Skeletal muscle tissue (tissue), 5 donors: ENCODE results near the gene ARHGEF38. TPM values are rescaled to one million over a fixed set of nuclear protein-coding genes. Genes with fewer than 3 reads are reported as not detected.
"Not testable (repeated sequence)": the region's sequence is repeated elsewhere in the genome, so short reads cannot be mapped to it uniquely, and the experiment has no call there.

Source experiments
- H3K27ac ChIP-seq: one replicate; pipeline ENCODE4 v1.7.0; 2013; ENCODE audit warnings: mild to moderate bottlenecking, low read depth, low read length, inconsistent platforms
- H3K27me3 ChIP-seq, 3 donors: one replicate each; pipeline ENCODE4 v1.7.0; 2013; ENCODE audit warnings: low read length in 3 of 3; ENCODE audit not compliant: control insufficient read depth in 3 of 3, insufficient read depth in 3 of 3
- H3K36me3 ChIP-seq, 3 donors: one replicate each; pipeline ENCODE4 v1.7.0; 2013; ENCODE audit warnings: low read length in 3 of 3; ENCODE audit not compliant: control insufficient read depth in 3 of 3, insufficient read depth in 3 of 3
- H3K4me1 ChIP-seq, 3 donors: one replicate each; pipeline ENCODE4 v1.7.0; 2013; ENCODE audit warnings: low read length in 3 of 3, mild to moderate bottlenecking in 3 of 3; ENCODE audit not compliant: control insufficient read depth in 3 of 3, insufficient read depth in 3 of 3
- H3K4me3 ChIP-seq, 3 donors: one replicate each; pipeline ENCODE4 v1.7.0; 2013; ENCODE audit warnings: low read length in 3 of 3
- H3K9ac ChIP-seq, 3 donors: one replicate each; pipeline ENCODE4 v1.7.0; 2013; ENCODE audit warnings: low read length in 3 of 3, mild to moderate bottlenecking in 3 of 3, moderate library complexity in 2 of 3, low read depth in 1 of 3
- H3K9me3 ChIP-seq, 3 donors: one replicate each; pipeline ENCODE4 v1.7.0; 2013; ENCODE audit warnings: low read length in 3 of 3; ENCODE audit not compliant: control insufficient read depth in 3 of 3
- small RNA-seq: library from RNA; depleted of rRNA; stranded (forward); fragments of <200 nt; gene quantifications from one replicate; pipeline ENCODE3, GENCODE V24; 2014
- total RNA-seq: library from RNA; depleted of rRNA; stranded (reverse); fragments of >200 nt; gene quantifications from one replicate; pipeline ENCODE4 v1.2.3, GENCODE V29; 2014
- donor health status: Osteomylitis.

ARHGEF38 gene
- total RNA-seq, 1 donor from 2014 or later: not detected

DNA sequence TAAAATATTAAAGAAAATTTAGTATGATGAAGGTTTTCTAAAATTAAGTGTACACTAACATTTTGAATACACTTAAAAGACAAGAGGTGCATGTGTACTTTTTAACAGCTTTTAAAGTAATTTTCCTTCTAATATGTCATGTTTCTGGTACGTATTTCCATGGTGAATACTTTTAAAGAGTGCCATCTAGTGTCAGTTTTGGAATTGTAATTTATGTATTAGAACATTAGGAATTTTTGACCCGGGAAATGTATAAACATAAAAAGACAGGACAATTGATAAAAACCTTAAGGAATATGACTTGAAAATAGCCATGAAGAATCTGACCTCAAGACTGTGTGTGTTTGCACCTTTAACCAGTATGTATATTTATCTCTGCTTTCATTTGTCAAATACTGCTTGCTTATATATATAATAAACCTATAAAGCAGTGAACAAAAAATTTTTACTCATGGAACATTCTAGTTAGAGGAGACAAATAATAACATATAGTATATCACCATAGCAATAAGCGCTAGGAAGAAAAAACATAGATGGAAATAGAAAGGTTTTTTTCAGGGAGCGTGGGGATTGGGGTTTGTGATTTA lies 163.4 kb downstream of the ARHGEF38 start:
- no peak overlapping the region for H3K9ac ChIP-seq
- no peak overlapping the region for H3K4me3 ChIP-seq

DNA sequence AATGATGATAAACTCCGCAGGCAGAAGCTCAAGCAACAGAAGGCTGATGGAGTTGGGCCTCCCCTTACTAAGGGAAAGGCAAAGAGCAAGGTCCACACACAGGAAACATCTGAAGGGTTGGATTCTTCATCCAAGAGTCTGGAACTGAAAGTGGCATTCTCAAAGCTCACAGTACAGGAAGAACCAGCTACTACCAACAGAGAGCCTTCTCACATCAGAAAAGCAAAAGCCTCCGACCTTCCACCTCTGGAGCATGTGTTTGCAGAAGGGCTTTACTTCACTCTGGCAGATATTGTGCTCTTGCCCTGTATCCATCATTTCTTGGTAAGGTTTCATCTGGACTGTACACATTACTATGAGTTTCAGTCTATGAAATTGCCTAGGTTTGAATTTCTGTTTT lies 166.8 kb downstream of the ARHGEF38 start:
- no peak overlapping the region for H3K4me3 ChIP-seq
- H3K9ac ChIP-seq: no peak overlapping the region
- H3K9me3 ChIP-seq: no peaks in the 10 kb centered on the region
- no peak overlapping the region for H3K27ac ChIP-seq
- H3K4me1 ChIP-seq: no peaks in the 10 kb centered on the region
- no peaks in the 10 kb centered on the region for H3K27me3 ChIP-seq
- peaks cover 0 to 3% (median 2%) of the 10 kb centered on the region in 3 donors for H3K36me3 ChIP-seq

More for the DNA sequence above, 163.4 kb downstream of the ARHGEF38 start:
- Histone ChIP-seq H3K4me1 (no peaks in the 10 kb centered on the region), H3K9me3 (no peaks in the 10 kb centered on the region), H3K36me3 (peaks cover 0 to 3% (median 2%) of the 10 kb centered on the region in 3 donors), H3K27me3 (no peaks in the 10 kb centered on the region), H3K27ac (no peak overlapping the region)

- Histone ChIP-seq H3K9ac (no peak overlapping the region), H3K9me3 (no peaks in the 10 kb centered on the region), H3K27ac (no peak overlapping the region), H3K4me3 (no peak overlapping the region), H3K27me3 (no peaks in the 10 kb centered on the region), H3K4me1 (no peaks in the 10 kb centered on the region), H3K36me3 (peaks cover 0 to 2% (median 0%) of the 10 kb centered on the region in 3 donors)
Measured at GRCh38 chr4:105725623-105726022, 173.2 kb downstream of the ARHGEF38 start.

DNA sequence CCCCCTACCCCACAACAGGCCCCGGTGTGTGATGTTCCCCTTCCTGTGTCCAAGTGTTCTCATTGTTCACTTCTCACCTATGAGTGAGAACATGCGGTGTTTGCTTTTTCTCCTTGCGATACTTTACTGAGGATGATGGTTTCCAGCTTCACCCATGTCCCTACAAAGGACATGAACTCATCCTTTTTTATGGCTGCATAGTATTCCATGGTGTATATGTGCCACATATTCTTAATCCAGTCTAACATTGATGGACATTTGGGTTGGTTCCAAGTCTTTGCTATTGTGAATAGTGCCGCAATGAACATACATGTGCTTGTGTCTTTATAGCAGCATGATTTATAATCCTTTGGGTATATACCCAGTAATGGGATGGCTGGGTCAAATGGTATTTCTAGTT lies 177.5 kb downstream of the ARHGEF38 start:
- not testable (repeated sequence) for H3K27me3 ChIP-seq, H3K4me1 ChIP-seq, H3K27ac ChIP-seq

More for the DNA sequence above, 177.5 kb downstream of the ARHGEF38 start:
- not testable (repeated sequence) for H3K36me3 ChIP-seq, H3K4me3 ChIP-seq, H3K9me3 ChIP-seq, H3K9ac ChIP-seq

Small RNA genes within 50 kb of the gene (small RNA-seq; reads per million reads assigned to genes)
- not detected for gene ATP5F1EP1

Other genes with a start within 250 kb of the ARHGEF38 start
- 72.0 TPM for gene PPA2, start 78.6 kb upstream of the ARHGEF38 start, total RNA-seq
- 19.3 TPM for gene INTS12, start 156.1 kb downstream of the ARHGEF38 start, total RNA-seq
- 9.4 TPM for gene GSTCD, start 156.2 kb downstream of the ARHGEF38 start, total RNA-seq